Mesendoderm (in vitro differentiated cells): ENCODE data around the gene NEK10.
A peak's percentile ranks its signal among the peaks of the same experiment; 100 is the strongest.

Source experiments
- DNase-seq: peaks from one replicate; pipeline ENCODE4 v3.0.0; 2013
- H2AK5ac ChIP-seq: 2 replicates; pipeline ENCODE4 v1.6.1; 2013; ENCODE audit warnings: low read length, inconsistent platforms
- H2BK120ac ChIP-seq: 2 replicates; pipeline ENCODE4 v1.6.1; 2013; ENCODE audit warnings: low read depth, mild to moderate bottlenecking, low read length, moderate library complexity, mixed read lengths
- H2BK15ac ChIP-seq: replicated peaks from 2 replicates; pipeline ENCODE4 v1.6.1; 2013; ENCODE audit warnings: low read depth, mild to moderate bottlenecking, moderate library complexity
- H2BK5ac ChIP-seq: 2 replicates; pipeline ENCODE4 v1.6.1; 2013; ENCODE audit warnings: low read length, inconsistent platforms
- H3K18ac ChIP-seq: 2 replicates; pipeline ENCODE4 v1.6.1; 2013; ENCODE audit warnings: mild to moderate bottlenecking, low read length, mixed read lengths
- H3K23ac ChIP-seq: one replicate; pipeline ENCODE4 v1.6.1; 2013; ENCODE audit warnings: low read length
- H3K27ac ChIP-seq: 2 replicates; pipeline ENCODE4 v1.5.1; 2013; ENCODE audit warnings: low read depth, mild to moderate bottlenecking, inconsistent platforms, low read length, moderate library complexity
- H3K27me3 ChIP-seq: 2 replicates; pipeline ENCODE4 v1.6.1; 2013; ENCODE audit warnings: low read length, control low read depth, mild to moderate bottlenecking, inconsistent platforms; ENCODE audit not compliant: insufficient read depth, poor library complexity
- H3K36me3 ChIP-seq: 2 replicates; pipeline ENCODE4 v1.6.1; 2013; ENCODE audit warnings: low read length, inconsistent platforms; ENCODE audit not compliant: control insufficient read depth, insufficient read depth
- H3K4ac ChIP-seq: one replicate; pipeline ENCODE4 v1.6.1; 2013; ENCODE audit warnings: low read depth, mild to moderate bottlenecking, low read length, moderate library complexity
- H3K4me1 ChIP-seq: 2 replicates; pipeline ENCODE4 v1.6.1; 2013; ENCODE audit warnings: low read depth, low read length, inconsistent platforms; ENCODE audit not compliant: control insufficient read depth
- H3K4me2 ChIP-seq: 2 replicates; pipeline ENCODE4 v1.6.1; 2013; ENCODE audit warnings: low read length
- H3K4me3 ChIP-seq: 2 replicates; pipeline ENCODE4 v1.5.1; 2013; ENCODE audit warnings: mild to moderate bottlenecking, low read length
- H3K56ac ChIP-seq: one replicate; pipeline ENCODE4 v1.6.1; 2013; ENCODE audit warnings: low read length
- H3K79me1 ChIP-seq: 2 replicates; pipeline ENCODE4 v1.6.1; 2013; ENCODE audit warnings: low read length, inconsistent platforms
- H3K79me2 ChIP-seq: 2 replicates; pipeline ENCODE4 v1.6.1; 2013; ENCODE audit warnings: mild to moderate bottlenecking, low read length; ENCODE audit not compliant: control insufficient read depth, insufficient read depth
- H3K9ac ChIP-seq: 2 replicates; pipeline ENCODE4 v1.6.1; 2013; ENCODE audit warnings: low read length, inconsistent platforms
- H4K5ac ChIP-seq: one replicate; pipeline ENCODE4 v1.6.1; 2013; ENCODE audit warnings: low read length
- H4K8ac ChIP-seq: one replicate; pipeline ENCODE4 v1.6.1; 2013; ENCODE audit warnings: low read depth, mild to moderate bottlenecking, control low read depth, low read length, moderate library complexity
- WGBS: extraction: QIAGEN DNeasy Blood & Tissue Kit; methylation state at CpG from one replicate; pipeline ENCODE4 v1.1.7; 2013; ENCODE audit warnings: low lambda C conversion rate, missing lambda C conversion rate; ENCODE audit not compliant: insufficient coverage; ENCODE audit errors: extremely low coverage; 5-methylcytosine and 5-hydroxymethylcytosine counted together

NEK10 gene

DNA sequence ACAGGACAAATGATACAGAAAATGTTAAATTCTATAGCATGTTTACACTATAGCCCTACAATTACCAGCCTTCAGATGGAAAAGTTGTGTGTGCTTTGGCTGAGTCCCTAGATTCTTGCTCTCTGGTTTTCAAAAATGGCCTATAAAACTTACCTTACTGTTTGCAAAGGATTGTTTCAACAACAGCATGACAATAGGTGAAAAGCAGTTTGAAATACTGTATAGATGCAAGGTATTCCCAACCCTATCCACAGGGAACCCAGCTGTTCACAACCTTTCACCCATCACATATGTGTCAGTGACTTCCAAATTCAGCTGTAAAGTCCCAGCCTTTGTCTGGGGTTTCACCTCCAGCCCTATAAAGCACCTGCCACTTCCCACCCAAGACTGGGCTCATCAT lies 97.3 kb downstream of the NEK10 start:
- Histone ChIP-seq H3K79me1 (no peaks in the 10 kb centered on the region), H3K4me1 (no peaks in the 10 kb centered on the region), H2BK120ac (no peak overlapping the region), H2BK15ac (no peak overlapping the region), H3K36me3 (no peaks in the 10 kb centered on the region), H2BK5ac (no peak overlapping the region), H3K56ac (no peak overlapping the region), H3K27ac (no peak overlapping the region), H2AK5ac (no peak overlapping the region), H3K18ac (no peak overlapping the region), H3K4ac (no peak overlapping the region), H3K79me2 (no peaks in the 10 kb centered on the region), H3K4me3 (no peak overlapping the region), H3K27me3 (no peaks in the 10 kb centered on the region), H3K4me2 (no peak overlapping the region), H4K8ac (no peak overlapping the region), H3K9ac (no peak overlapping the region), H4K5ac (no peak overlapping the region), H3K23ac (no peak overlapping the region)
- no peak for DNase-seq

DNA sequence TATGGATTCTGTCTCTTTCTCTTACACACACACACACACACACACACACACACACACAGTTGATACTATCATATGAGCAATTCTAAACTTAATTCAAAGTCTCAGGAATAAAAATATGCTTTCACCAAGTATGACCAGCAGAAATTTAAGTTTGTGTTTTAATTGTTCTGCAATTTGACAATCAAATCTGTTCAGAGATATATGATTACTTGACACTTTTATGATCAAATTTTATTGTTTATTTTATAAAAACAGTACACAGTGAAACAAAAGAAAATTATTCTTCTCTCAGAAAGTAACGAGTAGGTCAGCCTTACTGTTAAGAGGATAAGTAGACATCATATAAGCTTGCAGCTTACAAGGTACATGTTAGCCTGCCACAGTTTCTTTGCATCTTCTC lies 114.3 kb downstream of the NEK10 start:
- no peak for DNase-seq
- Histone ChIP-seq H3K79me1 (no peaks in the 10 kb centered on the region), H4K5ac (no peak overlapping the region), H3K4me2 (no peak overlapping the region), H3K56ac (no peak overlapping the region), H3K27me3 (no peaks in the 10 kb centered on the region), H2AK5ac (no peak overlapping the region), H3K4ac (no peak overlapping the region), H2BK120ac (no peak overlapping the region), H4K8ac (no peak overlapping the region), H3K27ac (no peak overlapping the region), H3K36me3 (no peaks in the 10 kb centered on the region), H3K23ac (no peak overlapping the region), H3K79me2 (no peaks in the 10 kb centered on the region), H3K18ac (no peak overlapping the region), H2BK5ac (no peak overlapping the region), H2BK15ac (no peak overlapping the region), H3K4me3 (no peak overlapping the region), H3K4me1 (no peaks in the 10 kb centered on the region), H3K9ac (no peak overlapping the region)
- WGBS = no CpG with 5 or more reads among the region's 1 CpG

DNA sequence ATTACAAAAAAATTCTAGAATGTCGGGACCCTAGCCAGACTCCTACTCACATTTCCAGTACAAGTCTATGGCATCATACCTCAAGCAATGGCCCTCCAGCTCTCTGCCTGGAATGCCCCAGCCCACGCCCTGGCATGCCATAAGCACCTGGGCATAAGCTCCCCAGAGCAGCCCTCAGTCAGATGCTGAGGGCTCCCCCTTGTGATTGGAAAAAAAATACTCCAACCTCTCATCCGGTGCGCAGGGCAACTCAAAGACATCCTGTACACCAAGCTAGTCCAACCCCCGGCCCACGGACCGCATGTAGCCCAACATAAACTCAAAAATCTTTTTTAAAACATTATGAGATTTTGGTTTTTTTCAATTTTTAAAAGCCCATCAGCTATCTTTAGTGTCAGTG lies 115.4 kb downstream of the NEK10 start:
- Histone ChIP-seq H3K4ac (no peak overlapping the region), H3K56ac (no peak overlapping the region), H3K27me3 (no peaks in the 10 kb centered on the region), H3K79me1 (no peaks in the 10 kb centered on the region), H3K36me3 (no peaks in the 10 kb centered on the region), H3K23ac (no peak overlapping the region), H3K4me3 (no peak overlapping the region), H2AK5ac (no peak overlapping the region), H2BK15ac (no peak overlapping the region), H3K9ac (no peak overlapping the region), H2BK120ac (no peak overlapping the region), H2BK5ac (no peak overlapping the region), H4K8ac (no peak overlapping the region), H3K18ac (no peak overlapping the region), H3K27ac (no peak overlapping the region), H4K5ac (no peak overlapping the region), H3K4me1 (no peaks in the 10 kb centered on the region), H3K79me2 (no peaks in the 10 kb centered on the region), H3K4me2 (no peak overlapping the region)
- no CpG with 5 or more reads among the region's 7 CpGs for WGBS
- DNase-seq = peak; percentile 60

DNA sequence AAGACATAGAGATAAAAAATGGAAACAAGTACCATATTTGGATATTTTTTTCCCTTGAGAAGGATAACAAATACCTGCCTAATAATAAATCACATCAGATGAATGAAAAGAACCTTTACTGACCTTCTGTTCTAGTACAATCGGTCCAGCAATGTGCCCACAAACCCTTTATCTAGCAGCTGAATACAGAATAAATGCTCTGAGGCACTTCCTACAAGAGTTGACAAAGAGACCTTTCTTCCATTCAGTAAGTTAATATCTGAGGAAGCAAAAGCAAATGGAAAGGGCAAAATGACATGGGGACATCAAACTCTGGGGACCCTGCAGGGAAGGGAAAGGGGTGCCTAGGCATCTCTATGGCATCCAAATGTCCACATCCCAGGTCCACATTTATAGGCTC lies 115.8 kb downstream of the NEK10 start:
- Histone ChIP-seq H3K4me3 (no peak overlapping the region), H3K9ac (no peak overlapping the region), H3K79me1 (no peaks in the 10 kb centered on the region), H3K4me1 (no peaks in the 10 kb centered on the region), H2BK120ac (no peak overlapping the region), H3K23ac (no peak overlapping the region), H3K27ac (no peak overlapping the region), H4K5ac (no peak overlapping the region), H3K4ac (no peak overlapping the region), H3K4me2 (no peak overlapping the region), H3K27me3 (no peaks in the 10 kb centered on the region), H2AK5ac (no peak overlapping the region), H2BK5ac (no peak overlapping the region), H3K79me2 (no peaks in the 10 kb centered on the region), H3K18ac (no peak overlapping the region), H2BK15ac (no peak overlapping the region), H3K36me3 (no peaks in the 10 kb centered on the region), H3K56ac (no peak overlapping the region), H4K8ac (no peak overlapping the region)
- WGBS = no CpG with 5 or more reads among the region's 1 CpG
- DNase-seq = no peak

DNA sequence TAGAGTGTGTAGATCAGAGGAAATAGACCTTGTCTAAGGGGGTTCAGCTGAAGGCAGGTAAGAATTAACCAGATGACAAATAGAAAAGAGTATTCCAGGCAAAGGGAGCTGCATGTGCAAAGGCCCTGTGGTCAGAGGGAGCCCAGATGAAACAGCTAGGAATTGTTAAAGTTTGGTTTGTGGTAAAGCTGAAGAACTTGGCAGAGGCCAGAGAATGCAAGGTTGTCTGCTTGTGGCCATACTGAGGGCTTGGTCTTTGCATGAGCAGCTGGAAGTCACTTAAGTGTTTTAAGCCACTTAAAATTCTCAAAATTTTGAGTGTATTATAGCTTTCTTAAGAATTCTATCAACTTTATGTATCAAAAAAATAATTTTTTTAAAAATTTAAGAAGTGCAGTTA lies 116.5 kb downstream of the NEK10 start:
- Histone ChIP-seq H4K5ac (no peak overlapping the region), H3K27me3 (no peaks in the 10 kb centered on the region), H3K4me1 (no peaks in the 10 kb centered on the region), H2BK15ac (no peak overlapping the region), H3K23ac (no peak overlapping the region), H4K8ac (no peak overlapping the region), H3K36me3 (no peaks in the 10 kb centered on the region), H2AK5ac (no peak overlapping the region), H3K79me1 (no peaks in the 10 kb centered on the region), H3K4me3 (no peak overlapping the region), H3K18ac (no peak overlapping the region), H3K4me2 (no peak overlapping the region), H3K79me2 (no peaks in the 10 kb centered on the region), H3K27ac (no peak overlapping the region), H3K56ac (no peak overlapping the region), H2BK120ac (no peak overlapping the region), H3K4ac (no peak overlapping the region), H3K9ac (no peak overlapping the region), H2BK5ac (no peak overlapping the region)
- no peak for DNase-seq

DNA sequence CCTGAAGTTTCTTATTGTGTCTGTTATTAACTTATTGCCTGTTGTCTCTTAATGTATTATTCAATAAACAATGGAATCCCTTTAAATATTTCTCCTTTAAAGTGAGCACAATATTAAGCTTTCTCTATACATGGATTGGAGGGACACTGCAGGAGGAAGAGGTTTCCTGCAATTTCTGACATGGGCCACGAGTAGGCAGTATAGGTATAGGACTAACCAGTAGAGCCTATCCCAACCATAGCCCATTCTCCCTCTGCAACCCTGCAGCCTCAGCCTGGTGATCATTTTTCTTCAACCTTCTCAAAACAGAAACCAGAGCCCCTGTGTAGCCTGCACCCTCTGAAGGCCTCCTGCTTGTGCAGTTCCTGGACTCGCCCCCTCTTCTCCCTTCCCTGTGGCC lies 124.8 kb downstream of the NEK10 start:
- no peaks in the 10 kb centered on the region for H3K79me2 ChIP-seq
- H3K36me3 ChIP-seq = no peaks in the 10 kb centered on the region
- no peak overlapping the region for H3K56ac ChIP-seq
- no peak overlapping the region for H3K9ac ChIP-seq
- no peak overlapping the region for H2AK5ac ChIP-seq
- H3K27me3 ChIP-seq = no peaks in the 10 kb centered on the region
- no peaks in the 10 kb centered on the region for H3K4me1 ChIP-seq
- no peak overlapping the region for H3K4ac ChIP-seq
- no peak overlapping the region for H3K18ac ChIP-seq
- H4K8ac ChIP-seq = no peak overlapping the region
- H3K4me3 ChIP-seq = no peak overlapping the region
- DNase-seq = no peak
- WGBS = no CpG with 5 or more reads among the region's 2 CpGs
- H3K79me1 ChIP-seq = no peaks in the 10 kb centered on the region
- H3K4me2 ChIP-seq = no peak overlapping the region
- H2BK5ac ChIP-seq = no peak overlapping the region
- H4K5ac ChIP-seq = no peak overlapping the region
- no peak overlapping the region for H2BK120ac ChIP-seq
- no peak overlapping the region for H2BK15ac ChIP-seq
- no peak overlapping the region for H3K27ac ChIP-seq
- H3K23ac ChIP-seq = no peak overlapping the region
